Activated CD4-positive, CD25-positive, alpha-beta regulatory T cell treated with anti-CD3 and anti-CD28 coated beads, Interleukin-2, amount 50 U/mL, for 72 hours (primary cell): ENCODE results near the gene RASSF5.
"Not testable (repeated sequence)": the region's sequence is repeated elsewhere in the genome, so short reads cannot be mapped to it uniquely, and the experiment has no call there.

Experiments
- DNase-seq: peaks from one replicate; pipeline ENCODE4 v3.0.0; 2021

RASSF5 gene

GRCh38 chr1:206477110-206477509 lies 30.2 kb upstream of the RASSF5 start:
- DNase-seq: no peak

GRCh38 chr1:206477581-206478380 lies 29.6 kb upstream of the RASSF5 start:
- DNase-seq: no peak

GRCh38 chr1:206478746-206479145 lies 28.6 kb upstream of the RASSF5 start:
- no peak for DNase-seq

- peak; percentile 68 for DNase-seq
These were observed 27.9 kb upstream of the RASSF5 start for GRCh38 chr1:206479183-206480125.

- no peak for DNase-seq
These were observed 27.1 kb upstream of the RASSF5 start for GRCh38 chr1:206480211-206480610.

GRCh38 chr1:206482611-206483010 lies 24.7 kb upstream of the RASSF5 start:
- DNase-seq: no peak

- DNase-seq: not testable (repeated sequence)
These were observed 23.5 kb upstream of the RASSF5 start for GRCh38 chr1:206483864-206484263.

GRCh38 chr1:206484901-206485300 lies 22.4 kb upstream of the RASSF5 start:
- DNase-seq: no peak

GRCh38 chr1:206486995-206487788 lies 20.1 kb upstream of the RASSF5 start:
- no peak for DNase-seq

GRCh38 chr1:206487970-206488369 lies 19.4 kb upstream of the RASSF5 start:
- no peak for DNase-seq

- no peak for DNase-seq
These were observed 18.9 kb upstream of the RASSF5 start for GRCh38 chr1:206488466-206488865.

- peak; percentile 81 for DNase-seq
These were observed 17.2 kb upstream of the RASSF5 start for GRCh38 chr1:206489980-206490770.

- DNase-seq: no peak
These were observed 16.4 kb upstream of the RASSF5 start for GRCh38 chr1:206490771-206491405.

GRCh38 chr1:206491616-206492015 lies 15.7 kb upstream of the RASSF5 start:
- no peak for DNase-seq

GRCh38 chr1:206492589-206492988 lies 14.7 kb upstream of the RASSF5 start:
- no peak for DNase-seq

GRCh38 chr1:206493279-206493678 lies 14.1 kb upstream of the RASSF5 start:
- DNase-seq: no peak

- no peak for DNase-seq
These were observed 12.3 kb upstream of the RASSF5 start for GRCh38 chr1:206495011-206495461.

- no peak for DNase-seq
These were observed 11.8 kb upstream of the RASSF5 start for GRCh38 chr1:206495493-206496046.

- no peak for DNase-seq
These were observed 11.1 kb upstream of the RASSF5 start for GRCh38 chr1:206496131-206496793.

- DNase-seq: no peak
These were observed 10.0 kb upstream of the RASSF5 start for GRCh38 chr1:206497363-206497762.

GRCh38 chr1:206497774-206498173 lies 9.6 kb upstream of the RASSF5 start:
- no peak for DNase-seq
